NCI-H524 (cell line): ENCODE data around the gene SCYGR2.

Experiments used
- DNase-seq, 2 experiments: peaks; one replicate each; lab custom pipeline; 2025; lab: John Stamatoyannopoulos, UW

SCYGR2 gene

DNA sequence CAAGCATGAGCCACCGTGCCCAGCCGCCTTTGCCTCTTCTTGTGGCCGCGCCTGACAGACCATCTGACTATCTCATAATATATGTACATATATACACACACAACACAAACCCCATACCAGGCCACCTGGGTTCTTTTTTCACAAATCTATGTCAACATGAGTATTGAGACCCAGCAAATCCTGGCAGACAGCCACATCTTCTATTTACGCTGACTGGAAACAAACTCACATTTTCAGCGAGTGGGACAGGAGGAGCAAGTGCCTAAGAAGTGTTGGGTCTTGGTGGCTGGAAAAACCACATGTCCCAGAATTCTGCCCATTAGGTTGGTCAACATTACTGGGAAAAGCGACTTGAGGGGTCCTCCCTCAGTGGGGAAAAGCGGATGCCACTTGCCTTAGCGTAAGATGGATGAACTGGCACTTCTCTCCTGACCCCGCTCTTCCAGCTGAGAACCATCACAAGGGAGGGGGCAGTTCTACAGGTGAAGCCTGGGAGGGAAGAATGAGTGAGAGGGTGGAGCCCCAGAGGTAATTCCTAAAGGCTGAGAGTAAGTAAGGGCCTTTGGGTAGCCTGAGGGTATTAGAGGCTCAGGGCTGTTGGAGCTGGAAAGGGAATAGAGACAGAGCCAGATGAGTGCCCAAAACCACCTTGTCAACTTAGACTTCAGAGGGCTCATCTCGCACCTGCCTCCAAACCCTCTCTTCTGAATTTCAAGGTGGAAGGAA is 14.0 kb downstream of the SCYGR2 start:
- DNase-seq: no peak

DNA sequence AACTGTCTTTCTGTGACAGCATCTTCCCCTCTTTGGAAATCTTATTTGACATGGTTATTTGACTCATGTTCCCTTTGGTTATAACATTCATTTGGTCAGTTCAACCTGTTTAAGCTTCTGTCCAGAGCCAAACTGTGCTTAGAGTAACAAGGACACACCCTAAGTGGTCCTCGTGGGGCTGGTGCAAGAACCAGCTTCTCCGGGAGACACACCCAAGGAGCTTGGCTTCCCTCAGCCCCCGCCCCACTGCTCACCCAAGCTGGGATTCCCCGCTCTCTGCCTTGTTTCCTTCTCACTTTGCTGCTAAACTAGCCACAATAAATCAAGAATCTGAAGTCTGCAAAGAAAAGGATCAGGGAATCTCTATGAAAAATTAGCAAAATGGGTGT is 14.6 kb downstream of the SCYGR2 start:
- DNase-seq: no peak

GRCh38 chr2:227614246-227614645 is 15.6 kb downstream of the SCYGR2 start:
- no peak for DNase-seq

DNA sequence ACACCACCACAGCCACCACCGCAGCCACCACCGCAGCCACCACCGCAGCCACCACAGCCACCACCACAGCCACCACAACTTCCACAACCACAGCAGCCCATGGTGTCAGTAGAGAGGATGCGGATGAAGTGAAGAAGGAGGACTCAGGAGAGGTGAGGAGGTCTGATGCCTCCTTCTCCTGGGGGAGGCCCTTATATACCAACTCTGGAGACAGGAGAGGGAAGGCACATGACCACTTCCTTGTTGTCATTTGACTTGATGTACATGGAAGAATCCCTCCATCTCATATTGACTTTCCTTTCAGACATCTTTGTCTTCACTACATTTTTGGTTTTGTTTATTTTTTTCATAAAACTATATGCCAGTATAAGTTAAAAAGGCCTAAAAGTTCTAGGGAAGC is 16.0 kb downstream of the SCYGR2 start, which contains the start of gene SCYGR3:
SCYGR3 (minus strand) TSS at position 101 of the 400 bp plus-strand sequence; CDS start at position 101, 0 bp downstream.
- DNase-seq: no peak

DNA sequence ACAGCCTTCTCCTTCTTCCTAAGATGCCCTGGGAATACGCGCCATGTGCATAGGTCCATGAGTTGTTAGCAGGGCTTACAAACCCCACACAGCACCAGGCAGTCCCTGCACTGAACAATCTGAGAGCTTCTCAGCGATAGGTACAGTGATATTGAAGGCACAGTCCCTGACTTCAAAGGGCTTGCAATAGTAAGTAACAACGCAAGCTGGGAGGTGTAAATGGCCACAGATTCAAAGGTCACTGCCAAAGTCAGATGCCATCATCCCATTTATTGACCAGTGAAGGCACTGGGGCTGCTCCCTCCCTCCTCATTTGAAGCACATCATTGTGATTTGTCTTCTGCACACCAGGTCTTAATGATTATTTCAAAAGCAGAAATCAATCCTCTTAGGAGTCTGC is 16.5 kb downstream of the SCYGR2 start:
- DNase-seq: no peak

DNA sequence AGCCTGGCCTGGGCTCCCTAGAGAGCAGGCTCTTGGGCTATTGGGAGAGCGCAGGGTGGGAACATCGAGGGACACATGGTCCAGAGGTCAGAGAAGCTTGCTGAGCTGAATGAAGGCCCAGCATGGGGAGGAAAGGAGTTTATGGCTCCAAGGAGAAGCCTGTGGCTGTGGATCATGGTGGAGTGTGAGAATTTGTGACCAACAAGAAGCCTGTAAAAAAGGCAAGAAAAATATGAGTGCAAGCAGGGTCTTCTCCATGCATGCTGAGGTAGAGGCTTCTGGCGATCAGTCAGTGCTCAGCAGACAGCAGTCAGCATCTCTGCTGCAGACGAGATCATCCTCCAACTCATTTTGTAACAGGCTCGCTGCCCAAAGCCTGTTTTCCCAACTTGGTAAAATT is 17.2 kb downstream of the SCYGR2 start:
- DNase-seq: no peak

GRCh38 chr2:227616631-227617030 is 17.9 kb downstream of the SCYGR2 start:
- DNase-seq: no peak

DNA sequence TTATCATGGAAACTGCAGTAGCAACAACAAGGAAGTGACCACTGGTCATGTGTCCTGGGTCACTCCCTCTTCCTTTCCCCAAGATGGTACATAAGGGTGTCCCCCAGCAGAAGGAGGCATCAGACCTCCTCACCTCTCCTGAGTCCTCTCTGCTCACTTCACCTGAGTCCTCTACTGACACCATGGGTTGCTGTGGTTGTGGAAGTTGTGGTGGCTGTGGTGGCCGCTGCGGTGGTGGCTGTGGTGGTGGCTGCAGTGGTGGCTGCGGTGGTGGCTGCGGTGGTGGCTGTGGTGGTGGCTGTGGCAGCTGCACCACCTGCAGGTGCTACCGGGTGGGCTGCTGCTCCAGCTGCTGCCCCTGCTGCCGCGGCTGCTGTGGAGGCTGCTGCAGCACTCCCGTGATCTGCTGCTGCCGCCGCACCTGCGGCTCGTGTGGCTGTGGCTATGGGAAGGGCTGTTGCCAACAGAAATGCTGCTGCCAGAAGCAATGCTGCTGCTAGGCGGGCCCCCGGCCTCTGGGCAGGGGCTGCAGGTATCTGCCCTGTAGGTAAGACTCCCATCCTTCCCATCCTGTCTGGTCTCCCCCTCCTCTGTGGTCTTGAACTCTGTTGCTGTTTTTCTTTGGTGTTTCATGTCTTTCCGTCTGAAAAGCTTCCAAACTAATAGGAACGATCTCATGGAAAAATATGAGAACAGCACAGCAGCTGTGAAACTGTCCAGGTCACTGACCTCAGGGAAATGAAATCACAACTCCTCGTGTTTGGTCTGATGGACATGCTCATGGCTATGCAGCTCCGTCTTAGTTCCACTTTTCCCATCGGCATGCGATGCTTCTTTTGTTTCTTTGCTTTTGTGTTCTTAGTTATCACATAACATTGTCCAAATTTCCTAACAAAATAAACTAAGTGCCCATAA is 18.9 kb downstream of the SCYGR2 start, which contains the start of gene SCYGR4:
SCYGR4 (plus strand) TSS at position 183 of the 915 bp plus-strand sequence; CDS start at position 183, 0 bp downstream.
- no peak for DNase-seq

- DNase-seq: no peak
Observed at GRCh38 chr2:227623226-227623625, 24.5 kb downstream of the SCYGR2 start.

DNA sequence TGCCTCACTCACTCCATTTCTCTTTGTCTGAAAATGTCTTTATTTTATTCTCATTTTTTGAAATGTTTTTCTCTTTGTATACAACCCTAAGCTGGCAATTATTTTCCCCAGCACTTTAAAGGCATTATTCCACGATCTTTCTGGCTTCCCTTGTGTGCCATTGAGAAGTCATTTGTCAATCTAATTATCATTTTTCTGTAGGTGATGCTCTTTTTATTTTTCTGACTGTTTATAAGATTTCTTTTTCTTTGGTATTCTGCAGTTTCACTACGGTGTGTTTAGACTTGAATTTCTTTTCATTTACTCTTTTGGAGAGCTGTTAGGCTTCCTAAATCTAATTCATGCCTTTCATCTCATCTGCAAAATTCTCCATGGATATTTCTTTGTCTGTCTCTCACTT is 26.7 kb downstream of the SCYGR2 start:
- no peak for DNase-seq

DNA sequence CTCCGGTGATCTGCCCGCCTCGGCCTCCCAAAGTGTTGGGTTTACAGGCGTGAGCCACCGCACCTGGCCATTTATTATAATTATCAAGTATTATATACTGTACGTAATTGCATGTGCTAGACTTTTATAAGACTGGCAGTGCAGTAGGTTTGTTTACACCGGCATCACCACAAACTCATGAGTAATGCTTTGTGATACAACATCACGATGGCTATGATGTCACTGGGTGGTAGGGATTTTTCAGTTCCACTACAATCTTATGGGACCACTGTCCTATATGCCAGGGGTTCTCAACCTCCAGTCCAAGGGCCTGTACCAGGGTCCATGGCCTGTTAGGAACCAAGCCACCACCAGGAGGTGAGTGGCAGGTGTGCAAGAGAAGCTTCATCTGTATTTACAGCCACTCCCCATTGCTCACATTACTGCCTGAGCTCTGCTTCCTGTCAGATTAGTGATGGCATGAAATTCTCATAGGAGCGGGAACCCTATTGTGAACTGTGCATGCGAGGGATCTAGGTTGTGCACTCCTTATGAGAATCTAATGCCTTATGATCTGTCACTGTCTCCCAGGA is 28.0 kb downstream of the SCYGR2 start:
- no peak for DNase-seq

DNA sequence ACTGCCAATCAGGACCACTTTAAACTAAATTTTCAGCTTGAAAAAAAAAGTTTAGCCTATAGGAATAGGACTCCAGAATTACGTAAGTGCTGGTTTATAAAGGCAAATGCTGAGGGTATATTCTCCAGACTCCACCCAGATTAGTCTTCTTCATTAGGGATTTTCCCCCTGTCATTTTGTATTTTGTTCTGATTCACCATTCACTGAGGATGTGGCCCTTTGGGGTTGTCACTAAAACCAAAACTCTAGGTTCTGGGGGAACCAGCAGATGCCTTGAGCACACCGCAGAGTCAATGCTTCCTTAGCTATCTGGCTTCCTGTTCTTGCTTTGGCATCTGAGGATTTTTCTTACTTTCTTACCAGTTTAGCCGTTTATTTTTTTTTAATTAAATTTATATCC is 29.1 kb downstream of the SCYGR2 start:
- DNase-seq: no peak

DNA sequence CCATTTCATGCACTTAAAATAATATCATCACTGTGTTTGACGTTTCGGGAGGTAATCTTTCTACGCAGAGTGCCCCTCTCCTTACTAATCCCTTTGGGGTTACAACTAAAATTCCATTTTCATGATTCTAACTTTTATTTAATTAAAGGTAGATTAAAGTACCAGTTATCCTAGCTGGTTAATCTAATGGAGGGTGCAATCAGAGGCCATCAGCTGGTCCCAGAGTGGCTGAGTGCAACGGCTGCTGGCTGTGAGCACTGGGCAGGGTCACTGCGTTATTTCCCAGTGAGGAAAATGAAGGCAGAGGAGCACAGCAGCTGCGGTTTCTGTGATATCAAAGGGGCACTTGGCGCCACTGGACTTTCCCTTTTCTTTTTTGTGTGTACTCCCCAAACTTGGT is 30.7 kb downstream of the SCYGR2 start:
- DNase-seq: no peak

GRCh38 chr2:227630322-227630721 is 31.6 kb downstream of the SCYGR2 start:
- no peak for DNase-seq

DNA sequence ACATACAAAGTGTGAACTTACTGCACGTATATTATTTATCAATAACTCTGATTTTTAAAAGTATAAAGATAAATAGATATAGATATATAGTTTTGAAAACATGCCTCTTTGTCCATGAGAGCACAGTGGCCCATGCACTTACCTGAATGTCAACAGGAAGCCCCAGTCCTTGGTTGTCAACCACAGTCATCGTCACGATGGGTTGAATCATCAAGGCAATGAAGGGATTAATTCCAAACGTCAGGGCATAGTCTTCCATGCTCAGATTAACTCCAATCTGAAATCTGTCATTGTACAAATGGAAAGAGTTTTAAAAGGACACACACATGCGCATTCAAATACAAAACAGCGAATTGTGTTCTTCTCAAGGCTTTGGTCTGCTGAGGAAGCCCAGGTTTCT is 34.1 kb downstream of the SCYGR2 start:
- no peak for DNase-seq

- DNase-seq: no peak
Observed at GRCh38 chr2:227634201-227634600, 35.5 kb downstream of the SCYGR2 start.

GRCh38 chr2:227642656-227643055 is 44.0 kb downstream of the SCYGR2 start:
- no peak for DNase-seq

DNA sequence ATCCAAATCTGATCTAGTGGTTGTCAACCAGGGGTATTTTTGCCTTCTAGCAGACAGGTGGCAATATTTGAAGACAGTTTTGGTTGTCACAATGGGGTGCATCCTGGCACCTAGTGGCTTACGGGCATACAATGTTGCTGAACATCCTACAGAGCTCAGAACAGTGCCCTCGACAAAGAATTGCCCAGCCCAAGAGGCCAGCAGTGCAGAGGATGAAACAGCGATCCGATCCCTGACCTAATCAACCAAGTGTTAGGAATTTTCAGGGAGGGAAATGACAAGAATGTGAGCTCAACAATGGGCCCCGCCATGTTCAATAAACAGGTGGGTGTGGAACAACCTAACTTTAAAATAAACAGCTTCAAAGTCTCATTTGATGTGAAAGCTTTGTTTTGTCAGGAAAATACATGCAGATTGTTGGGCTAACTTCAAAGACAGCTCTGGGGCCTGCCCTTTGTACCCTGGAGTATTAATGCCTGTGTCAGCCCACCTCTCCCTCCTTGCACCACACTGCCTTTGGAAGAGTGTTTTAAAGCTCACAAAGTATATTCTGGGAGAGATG is 45.4 kb downstream of the SCYGR2 start:
- DNase-seq: no peak
